DOHH2 (cell line): ENCODE results near the gene VTI1A.

Experiments
- H3F3A ChIP-seq: fragments of 200-600 bp; sonication (generic), shearing (Covaris generic); 2 replicates; pipeline ENCODE4 v1.6.0; 2016; ENCODE audit warnings: antibody characterized with exemption, mild to moderate bottlenecking; ENCODE audit not compliant: control insufficient read depth, insufficient read depth
- H3K27ac ChIP-seq: fragments of 200-600 bp; sonication (generic); 2 replicates; pipeline ENCODE4 v1.5.1; 2014; ENCODE audit warnings: low read depth, mild to moderate bottlenecking, low read length, moderate library complexity
- H3K27me3 ChIP-seq: fragments of 200-600 bp; sonication (generic); 2 replicates; pipeline ENCODE4 v1.6.1; 2014; ENCODE audit warnings: mild to moderate bottlenecking, low read length, mixed read lengths; ENCODE audit not compliant: control insufficient read depth
- H3K36me3 ChIP-seq: fragments of 200-600 bp; sonication (generic); 2 replicates; pipeline ENCODE4 v1.6.1; 2014; ENCODE audit warnings: mild to moderate bottlenecking, low read length, moderate library complexity, mixed read lengths; ENCODE audit not compliant: control insufficient read depth
- H3K4me1 ChIP-seq: fragments of 200-600 bp; sonication (generic); 2 replicates; pipeline ENCODE4 v1.6.1; 2014; ENCODE audit warnings: mild to moderate bottlenecking, low read length, mixed read lengths; ENCODE audit not compliant: control insufficient read depth
- H3K4me2 ChIP-seq: fragments of 200-600 bp; sonication (generic); 2 replicates; pipeline ENCODE4 v1.6.0; 2014; ENCODE audit warnings: mild to moderate bottlenecking, low read length, moderate library complexity
- H3K4me3 ChIP-seq: fragments of 200-600 bp; sonication (generic); 2 replicates; pipeline ENCODE4 v1.5.1; 2014; ENCODE audit warnings: mild to moderate bottlenecking, low read length, mixed read lengths
- H3K79me2 ChIP-seq: fragments of 200-600 bp; sonication (generic); 2 replicates; pipeline ENCODE4 v1.6.1; 2014; ENCODE audit warnings: mild to moderate bottlenecking, low read length, mixed read lengths; ENCODE audit not compliant: control insufficient read depth
- H3K9me2 ChIP-seq: fragments of 200-600 bp; sonication (generic); replicated peaks from 2 replicates; pipeline ENCODE4 v1.6.1; 2014; ENCODE audit warnings: mild to moderate bottlenecking, low read length, mixed read lengths; ENCODE audit not compliant: control insufficient read depth
- H3K9me3 ChIP-seq: fragments of 200-600 bp; sonication (generic); 2 replicates; pipeline ENCODE4 v1.6.1; 2014; ENCODE audit warnings: antibody characterized with exemption, low read length, mixed read lengths; ENCODE audit not compliant: control insufficient read depth, insufficient read depth
- H4K20me1 ChIP-seq: fragments of 200-600 bp; sonication (generic); 2 replicates; pipeline ENCODE4 v1.6.0; 2014; ENCODE audit warnings: low read depth, mild to moderate bottlenecking, antibody characterized with exemption, low read length, moderate library complexity; ENCODE audit not compliant: control insufficient read depth, insufficient read depth
- EZH2phosphoT487 ChIP-seq: fragments of 200-600 bp; sonication (generic); IDR thresholded peaks from 2 replicates; pipeline ENCODE4 v1.6.1; 2017; ENCODE audit warnings: borderline replicate concordance, mild to moderate bottlenecking, antibody characterized with exemption, low read length, moderate library complexity, mixed read lengths
- TF ChIP-seq, protein P1 (sequence below): fragments of 200-600 bp; sonication (generic); IDR thresholded peaks from one replicate; pipeline ENCODE4 v1.5.1; 2014; ENCODE audit warnings: antibody characterized with exemption, mild to moderate bottlenecking, low read depth, low read length; ENCODE audit not compliant: poor library complexity, severe bottlenecking

The VTI1A gene

GRCh38 chr10:112842832-112843360 lies 395.9 kb downstream of the VTI1A start:
- Histone ChIP-seq H3K9me2 (no peaks in the 10 kb centered on the region), H3K9me3 (no peaks in the 10 kb centered on the region), H3K27ac (no peak overlapping the region), H3K79me2 (no peaks in the 10 kb centered on the region), H3K36me3 (no peaks in the 10 kb centered on the region), H3K27me3 (no peaks in the 10 kb centered on the region), H3K4me2 (no peak overlapping the region), H3F3A (no peaks in the 10 kb centered on the region), H3K4me1 (no peaks in the 10 kb centered on the region), H4K20me1 (no peaks in the 10 kb centered on the region), H3K4me3 (no peak overlapping the region)
- no peak for TF ChIP-seq EZH2phosphoT487
- TF ChIP-seq, protein P1, sequence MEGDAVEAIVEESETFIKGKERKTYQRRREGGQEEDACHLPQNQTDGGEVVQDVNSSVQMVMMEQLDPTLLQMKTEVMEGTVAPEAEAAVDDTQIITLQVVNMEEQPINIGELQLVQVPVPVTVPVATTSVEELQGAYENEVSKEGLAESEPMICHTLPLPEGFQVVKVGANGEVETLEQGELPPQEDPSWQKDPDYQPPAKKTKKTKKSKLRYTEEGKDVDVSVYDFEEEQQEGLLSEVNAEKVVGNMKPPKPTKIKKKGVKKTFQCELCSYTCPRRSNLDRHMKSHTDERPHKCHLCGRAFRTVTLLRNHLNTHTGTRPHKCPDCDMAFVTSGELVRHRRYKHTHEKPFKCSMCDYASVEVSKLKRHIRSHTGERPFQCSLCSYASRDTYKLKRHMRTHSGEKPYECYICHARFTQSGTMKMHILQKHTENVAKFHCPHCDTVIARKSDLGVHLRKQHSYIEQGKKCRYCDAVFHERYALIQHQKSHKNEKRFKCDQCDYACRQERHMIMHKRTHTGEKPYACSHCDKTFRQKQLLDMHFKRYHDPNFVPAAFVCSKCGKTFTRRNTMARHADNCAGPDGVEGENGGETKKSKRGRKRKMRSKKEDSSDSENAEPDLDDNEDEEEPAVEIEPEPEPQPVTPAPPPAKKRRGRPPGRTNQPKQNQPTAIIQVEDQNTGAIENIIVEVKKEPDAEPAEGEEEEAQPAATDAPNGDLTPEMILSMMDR, result no peak

DNA sequence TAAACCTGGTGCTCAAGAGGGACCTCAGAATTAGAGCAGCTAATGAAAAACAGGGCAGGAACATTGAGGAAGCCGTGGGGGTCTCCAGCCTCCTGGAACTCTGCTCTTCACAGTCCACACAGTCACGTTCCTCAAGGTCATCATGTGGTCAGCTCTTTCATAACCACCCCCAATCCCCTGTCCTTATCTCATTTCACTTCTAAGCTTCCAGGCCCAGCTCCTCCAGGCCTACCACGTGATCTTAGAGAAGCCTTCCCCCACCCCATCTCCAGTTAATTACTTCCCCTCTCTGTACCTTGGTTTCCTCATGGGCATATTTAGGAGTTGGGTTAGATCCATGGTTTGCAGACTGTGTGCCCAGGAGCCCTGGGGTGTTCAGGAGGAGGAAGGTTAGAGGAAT lies 396.6 kb downstream of the VTI1A start:
- Histone ChIP-seq H3K4me3 (no peak overlapping the region), H3K36me3 (no peaks in the 10 kb centered on the region), H3F3A (no peaks in the 10 kb centered on the region), H3K79me2 (no peaks in the 10 kb centered on the region), H3K27me3 (no peaks in the 10 kb centered on the region), H3K27ac (no peak overlapping the region), H3K9me2 (no peaks in the 10 kb centered on the region), H4K20me1 (no peaks in the 10 kb centered on the region), H3K4me2 (no peak overlapping the region), H3K9me3 (no peaks in the 10 kb centered on the region), H3K4me1 (no peaks in the 10 kb centered on the region)
- TF ChIP-seq EZH2phosphoT487, result no peak
- TF ChIP-seq, protein P1, result no peak

GRCh38 chr10:112844681-112845544 lies 397.9 kb downstream of the VTI1A start:
- H3K9me3 ChIP-seq, result no peaks in the 10 kb centered on the region
- no peaks in the 10 kb centered on the region for H3K27me3 ChIP-seq
- TF ChIP-seq EZH2phosphoT487, result no peak
- TF ChIP-seq, protein P1, result no peak
- H3K4me3 ChIP-seq, result no peak overlapping the region
- H3K4me2 ChIP-seq, result no peak overlapping the region
- no peaks in the 10 kb centered on the region for H3K9me2 ChIP-seq
- no peak overlapping the region for H3K27ac ChIP-seq
- no peaks in the 10 kb centered on the region for H3K36me3 ChIP-seq
- H4K20me1 ChIP-seq, result no peaks in the 10 kb centered on the region
- H3F3A ChIP-seq, result no peaks in the 10 kb centered on the region
- no peaks in the 10 kb centered on the region for H3K79me2 ChIP-seq
- no peaks in the 10 kb centered on the region for H3K4me1 ChIP-seq
